HG03103 (cell line): ENCODE results near the gene GLI2.

ENCODE experiments used
- ATAC-seq: cut with Tn5 transposase; IDR thresholded peaks from one replicate; pipeline ENCODE4 v1.9.1; 2021; ENCODE audit warnings: low read depth; ENCODE audit not compliant: unreplicated experiment

Gene GLI2

DNA sequence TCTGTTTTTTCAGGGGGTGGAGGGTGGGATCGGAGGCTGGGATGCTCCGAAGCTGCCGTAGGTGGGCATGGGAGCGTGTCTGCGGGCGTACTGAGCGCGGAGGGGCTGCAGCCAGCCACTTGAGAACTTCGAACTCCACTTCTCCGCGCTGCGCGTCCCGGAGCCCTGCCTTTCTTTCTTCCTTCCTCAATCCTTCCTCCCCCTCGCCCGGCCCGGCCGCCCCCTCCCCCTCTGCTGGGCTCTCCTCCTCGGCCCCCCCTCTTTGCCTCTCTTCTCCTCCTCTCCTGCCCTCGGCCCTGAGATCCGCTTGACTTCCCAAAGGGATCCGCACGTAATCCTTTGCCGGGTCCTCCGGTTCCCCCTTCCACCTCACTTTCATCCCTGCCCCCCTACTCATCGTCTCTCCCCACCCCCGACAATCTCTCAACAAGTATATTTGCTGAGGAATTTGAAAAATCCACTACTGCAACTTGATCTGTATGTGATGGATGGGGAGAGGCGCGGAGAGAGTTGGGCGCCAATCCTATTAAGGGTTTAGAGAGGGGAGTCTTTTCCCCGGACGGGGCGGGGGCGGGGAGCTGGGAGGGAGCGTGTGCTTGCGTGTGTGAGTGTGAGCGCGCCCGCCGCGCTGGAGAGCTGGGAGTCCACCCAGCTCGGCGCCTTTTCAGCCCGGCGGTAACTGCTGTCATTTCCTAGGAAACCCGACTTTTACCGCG lies 1.1 kb downstream of the GLI2 start:
- no peak for ATAC-seq

DNA sequence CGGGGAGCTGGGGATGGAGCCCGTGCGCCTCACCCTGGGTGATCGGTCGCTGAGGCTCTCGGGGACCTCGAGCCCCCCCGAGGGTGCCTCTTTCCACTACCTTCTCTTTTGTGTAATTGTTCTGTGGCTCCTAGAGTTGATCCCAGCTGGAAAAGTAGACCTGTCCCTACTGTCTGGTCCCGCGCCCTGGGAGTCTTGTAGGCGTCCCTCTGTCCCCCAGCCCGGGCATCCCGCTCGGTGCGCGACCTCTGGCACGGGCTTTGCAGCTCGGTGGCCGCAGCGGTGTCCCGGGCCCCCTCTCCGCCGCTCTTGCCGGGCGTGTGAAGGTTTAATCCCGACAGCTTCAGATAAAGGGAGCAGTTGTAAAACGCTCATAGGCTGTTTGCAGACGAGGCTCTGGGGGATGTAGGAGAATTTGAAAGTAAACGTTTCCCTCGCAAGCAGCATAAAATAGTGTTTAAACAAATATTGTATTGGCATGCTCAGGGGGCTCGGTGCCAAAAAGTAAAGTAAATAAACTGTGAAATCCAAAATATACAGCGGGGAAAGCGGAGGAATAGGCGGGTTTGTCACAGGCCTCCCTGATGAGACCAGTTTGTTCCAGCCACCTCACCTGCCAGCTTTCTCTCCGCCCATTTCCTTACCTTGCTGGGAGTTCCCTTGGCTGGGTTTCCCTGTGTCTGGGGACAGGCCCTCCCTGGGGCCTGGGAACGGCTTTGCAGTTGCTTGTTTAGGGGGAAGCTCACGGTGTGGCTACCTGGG lies 1.9 kb downstream of the GLI2 start:
- ATAC-seq, result no peak

DNA sequence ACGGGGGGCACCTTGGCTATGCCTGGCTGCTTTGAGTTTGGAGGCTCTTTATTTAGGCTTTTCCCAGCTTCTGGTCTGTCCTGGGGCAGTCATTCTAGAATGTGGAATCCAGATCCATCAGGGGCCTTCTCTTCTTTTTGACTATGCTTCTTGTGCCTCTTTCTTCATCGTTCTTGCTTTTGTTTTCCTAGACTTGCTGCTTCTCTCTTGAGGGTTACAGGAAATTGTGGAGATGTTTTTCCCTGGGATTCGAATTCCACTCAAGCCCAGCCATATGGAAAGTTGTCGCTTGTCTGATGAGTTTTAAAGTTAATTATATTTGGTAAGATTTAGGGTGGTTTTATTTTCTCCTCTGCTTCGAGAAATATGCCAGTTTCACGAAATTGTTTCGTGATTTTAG lies 2.4 kb downstream of the GLI2 start:
- ATAC-seq, result no peak

DNA sequence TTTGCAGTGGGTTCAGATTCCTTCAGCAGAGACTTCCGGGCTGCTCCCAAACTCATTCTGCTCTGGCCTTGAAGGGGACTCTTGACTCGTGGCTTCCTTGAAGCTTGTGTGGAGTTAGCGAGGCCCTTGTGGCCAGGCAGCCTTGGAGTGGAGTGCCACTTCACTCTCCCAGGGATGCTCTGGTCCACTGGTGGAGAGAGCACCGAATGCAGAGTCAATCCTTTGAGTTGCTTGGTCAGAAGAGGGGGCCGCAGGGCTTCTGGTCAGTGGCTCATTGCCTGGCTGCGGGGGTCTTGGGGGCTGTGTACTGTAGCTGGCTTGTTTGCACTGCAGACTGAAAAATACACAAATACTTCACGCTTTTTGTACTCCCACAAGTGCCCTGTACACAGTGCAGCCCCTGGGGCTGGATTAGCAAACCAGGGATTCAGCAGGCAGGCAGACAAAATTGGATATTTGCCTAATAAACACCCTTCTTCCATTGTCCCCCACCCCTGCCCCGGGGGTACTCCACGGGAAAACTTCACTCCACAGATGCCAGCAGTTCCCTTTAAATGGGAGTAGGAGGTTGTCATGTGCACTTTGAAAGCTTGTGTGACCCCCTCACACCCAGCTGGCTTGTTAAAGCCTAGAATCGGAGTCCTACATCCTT lies 3.2 kb downstream of the GLI2 start:
- ATAC-seq, result no peak

DNA sequence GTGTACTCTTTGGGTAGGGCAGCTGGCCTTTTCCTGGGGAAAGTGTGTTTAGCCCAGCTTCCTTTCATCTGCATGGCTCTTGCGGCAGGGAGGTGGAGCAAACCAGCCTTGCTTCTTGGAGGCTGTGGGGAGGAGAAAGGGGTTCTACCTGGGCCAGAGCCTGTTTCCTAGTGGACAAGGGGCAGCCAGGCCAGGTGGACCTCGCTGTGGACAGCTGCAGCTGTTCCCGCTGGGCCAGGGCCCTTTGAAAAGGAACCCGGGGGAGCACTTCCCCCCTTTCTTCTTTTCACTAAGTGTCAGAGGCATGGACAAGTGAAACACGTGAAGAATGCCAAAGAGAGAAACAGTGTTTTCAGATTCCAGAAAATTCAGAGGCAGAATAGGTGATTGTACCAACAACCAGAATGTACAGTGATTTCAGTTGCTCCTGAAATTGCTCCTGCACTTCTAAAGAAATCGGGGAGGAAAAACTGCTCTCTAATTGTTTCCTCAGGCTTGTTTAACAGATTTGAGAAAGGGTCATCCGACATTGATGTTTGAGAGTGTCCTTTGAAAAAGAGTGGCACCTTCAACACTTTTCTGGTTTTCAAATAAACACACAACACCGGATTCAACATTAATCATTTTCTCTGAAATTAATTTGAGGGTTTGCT lies 3.9 kb downstream of the GLI2 start:
- no peak for ATAC-seq

DNA sequence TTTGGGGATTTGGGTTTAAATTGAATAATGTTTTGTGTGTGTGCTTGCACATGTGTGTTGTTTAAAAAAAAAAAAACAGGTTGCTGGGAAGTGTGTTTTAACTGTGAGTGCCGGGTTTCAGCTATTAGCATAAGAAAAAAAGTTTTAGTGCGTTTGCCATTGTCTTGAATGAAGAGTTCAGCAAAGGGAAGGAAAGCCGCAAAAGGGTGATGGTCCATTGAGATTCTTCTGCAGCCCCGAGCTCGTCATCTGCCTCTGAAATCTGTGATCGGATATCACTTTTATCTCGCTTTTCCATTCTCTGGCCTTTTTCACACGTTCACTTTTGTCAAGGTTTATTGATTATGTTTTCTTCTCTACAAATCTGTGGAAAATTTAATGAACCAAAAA lies 4.7 kb downstream of the GLI2 start:
- no peak for ATAC-seq

DNA sequence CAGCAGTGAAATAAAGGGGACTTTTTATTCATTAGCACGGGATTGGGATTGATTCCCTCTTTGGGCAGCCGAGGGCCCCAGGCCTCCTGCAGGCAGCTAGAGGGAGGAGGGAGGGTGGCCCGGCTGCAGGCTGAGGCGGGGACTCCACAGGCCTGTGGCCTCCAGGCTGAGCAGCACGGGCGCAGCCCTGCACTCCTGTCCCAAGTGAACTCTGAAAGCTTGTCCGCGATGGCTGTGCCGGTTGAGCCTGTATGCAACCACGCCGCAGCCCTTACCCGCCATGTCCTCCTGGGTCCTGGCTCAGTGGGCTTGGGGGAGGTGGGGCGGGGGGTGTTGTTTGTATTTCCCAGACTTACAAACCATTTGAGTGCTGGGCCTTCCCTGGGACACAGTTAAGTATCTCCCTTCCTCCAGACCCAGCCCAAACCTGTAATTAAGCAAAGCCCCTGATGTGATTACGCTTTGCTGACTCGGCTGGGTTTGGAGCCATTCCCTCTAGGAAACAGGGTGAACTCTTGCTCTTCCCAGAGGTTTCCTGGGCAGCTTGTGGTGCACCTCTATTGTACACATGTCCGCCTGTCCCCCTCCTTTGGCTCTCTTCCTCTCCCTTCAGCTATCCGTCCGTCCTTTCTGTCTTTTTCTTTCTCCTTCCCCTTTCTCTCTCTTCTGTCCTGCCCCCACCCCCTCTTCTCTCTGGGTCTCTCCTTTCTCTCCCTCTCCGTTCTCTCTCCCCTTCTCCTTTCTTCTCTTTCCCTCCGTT lies 5.3 kb downstream of the GLI2 start:
- ATAC-seq, result no peak

DNA sequence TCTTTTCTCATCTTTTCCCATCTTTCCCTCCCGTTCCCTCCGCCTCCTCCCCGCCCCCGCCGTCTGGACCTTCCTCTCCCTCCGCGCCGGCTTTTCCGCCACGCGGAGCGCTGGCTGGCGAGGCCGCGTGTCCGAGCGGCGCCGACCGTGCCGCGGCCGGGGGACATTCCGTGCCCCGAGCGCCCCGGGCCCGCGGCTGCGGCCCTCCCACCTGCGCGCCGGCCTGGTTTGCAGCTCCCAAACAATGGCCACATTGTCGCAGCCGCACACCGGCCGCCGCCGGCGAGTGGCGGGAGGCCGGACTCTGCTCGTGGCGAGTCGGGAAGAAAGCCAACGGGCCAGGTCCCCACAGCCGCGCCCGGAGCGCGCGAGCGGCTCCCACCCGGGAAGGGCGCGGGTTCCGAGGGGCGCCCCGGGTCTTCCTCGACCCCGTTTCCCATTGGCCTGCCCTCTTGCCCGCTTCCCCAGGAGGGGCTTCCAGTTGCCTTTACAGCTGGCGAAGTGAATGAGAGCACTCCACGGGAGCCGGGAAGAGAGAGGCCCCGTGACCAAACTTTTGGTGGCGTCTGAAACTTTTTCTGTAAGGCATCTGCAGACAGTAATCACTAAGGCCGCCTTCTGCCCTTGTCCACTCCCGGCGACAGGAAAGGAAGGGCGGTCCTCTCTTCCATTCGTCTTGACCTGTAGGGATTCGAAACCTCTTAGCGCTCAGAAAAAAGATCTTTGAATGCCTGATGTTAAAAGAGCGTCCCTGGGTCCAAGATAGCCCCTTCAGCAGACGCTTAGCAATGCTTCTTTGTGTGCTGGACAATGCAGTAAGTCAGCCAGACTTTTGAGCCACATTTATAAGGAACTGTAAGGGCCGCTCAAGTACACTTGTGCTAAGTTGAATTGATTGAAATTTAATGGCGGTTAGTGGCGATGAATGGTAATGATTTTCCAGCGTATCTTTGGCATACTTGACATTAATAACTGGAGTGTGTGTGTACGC lies 6.2 kb downstream of the GLI2 start:
- no peak for ATAC-seq

DNA sequence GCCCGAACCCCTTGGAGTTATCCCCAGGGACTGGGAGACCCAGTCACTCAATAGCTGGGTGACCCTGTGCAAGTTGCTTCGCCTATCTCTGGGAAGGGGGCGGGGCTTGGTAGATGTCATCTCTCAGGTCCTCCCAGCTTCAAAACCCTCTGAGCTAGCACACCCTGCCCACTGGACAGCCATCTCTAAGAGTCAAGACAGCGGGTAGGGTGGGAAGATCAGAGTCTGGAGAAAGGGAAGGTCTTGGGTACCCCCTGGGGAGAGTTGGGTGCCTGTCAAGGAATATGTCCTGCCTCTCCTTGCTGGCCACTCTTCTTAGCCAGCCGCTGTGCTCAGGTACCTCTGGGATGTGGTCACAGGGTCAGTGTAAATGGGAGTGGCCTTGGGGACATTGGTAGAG lies 8.0 kb downstream of the GLI2 start:
- ATAC-seq, result no peak

DNA sequence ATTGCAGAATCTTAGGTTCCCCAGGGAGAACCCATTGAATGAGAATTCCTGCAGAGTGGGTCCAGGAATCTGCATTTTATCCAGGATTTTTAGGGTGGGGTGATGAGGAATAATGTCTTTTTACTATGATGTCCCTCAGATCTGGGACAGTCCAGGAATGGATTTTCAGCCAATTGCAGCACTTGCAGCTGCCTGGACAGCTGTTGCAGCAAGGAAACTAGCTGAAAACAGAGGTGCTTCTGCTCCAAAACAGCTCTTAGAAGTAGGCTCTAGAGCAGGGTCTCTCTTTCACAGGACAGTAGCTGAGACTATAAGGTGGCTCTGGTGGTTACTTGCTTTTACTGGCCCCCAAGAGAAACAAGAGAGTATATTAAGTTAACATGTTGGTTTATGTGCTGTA lies 9.1 kb downstream of the GLI2 start:
- no peak for ATAC-seq

DNA sequence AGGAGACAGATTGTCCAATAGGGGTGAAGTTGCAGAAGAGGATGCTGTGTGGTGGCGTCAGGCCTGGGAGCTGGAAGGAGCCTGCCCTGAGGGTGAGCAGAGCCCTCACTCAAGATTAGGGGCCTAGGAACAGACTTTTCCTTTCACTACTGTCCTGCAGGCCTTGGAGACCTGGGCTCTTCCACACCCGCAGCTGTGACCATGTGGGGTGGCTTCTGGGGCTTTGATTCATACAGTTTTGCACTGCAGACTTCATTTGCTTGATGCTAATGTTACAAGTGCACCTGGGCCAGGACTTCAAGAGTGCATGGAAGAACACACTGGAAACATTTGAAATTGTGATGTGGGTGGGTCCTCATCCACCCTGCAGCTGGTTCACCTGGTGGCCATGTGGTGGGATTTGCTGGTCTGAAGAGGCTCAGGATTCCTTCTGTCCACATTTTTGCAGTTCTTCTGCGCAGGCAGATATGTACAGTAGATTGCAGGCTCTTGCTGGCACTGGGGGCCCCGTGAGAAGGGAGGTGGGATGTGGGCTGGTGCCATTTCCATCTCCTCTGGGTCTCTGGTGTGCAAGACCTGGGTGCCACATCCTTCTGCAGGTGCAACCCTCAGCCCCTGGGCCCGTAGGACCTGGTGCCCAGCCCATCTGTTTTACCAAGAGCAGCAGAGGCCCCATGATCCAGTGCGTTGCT lies 9.9 kb downstream of the GLI2 start:
- ATAC-seq, result no peak

DNA sequence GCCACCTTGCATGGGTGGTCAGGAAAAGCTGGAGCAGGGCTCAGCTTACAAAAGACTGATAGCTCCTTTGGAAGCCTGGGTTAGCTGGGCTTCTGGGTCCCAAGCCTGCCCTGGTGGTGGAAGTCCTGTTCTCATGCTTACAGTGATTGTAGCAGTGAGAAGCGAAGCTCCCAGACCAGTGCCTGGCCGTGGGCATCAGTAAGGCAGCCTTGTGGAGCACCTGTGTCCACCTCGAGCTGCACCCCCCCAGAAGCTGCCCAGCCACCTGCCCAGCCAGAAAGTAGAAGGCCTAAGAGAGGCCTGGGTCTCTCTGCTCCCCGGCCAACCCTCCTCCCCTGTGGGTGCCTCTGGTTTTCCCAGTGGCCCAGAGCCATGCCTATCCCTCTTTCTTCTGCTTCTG lies 10.5 kb downstream of the GLI2 start:
- ATAC-seq, result no peak

DNA sequence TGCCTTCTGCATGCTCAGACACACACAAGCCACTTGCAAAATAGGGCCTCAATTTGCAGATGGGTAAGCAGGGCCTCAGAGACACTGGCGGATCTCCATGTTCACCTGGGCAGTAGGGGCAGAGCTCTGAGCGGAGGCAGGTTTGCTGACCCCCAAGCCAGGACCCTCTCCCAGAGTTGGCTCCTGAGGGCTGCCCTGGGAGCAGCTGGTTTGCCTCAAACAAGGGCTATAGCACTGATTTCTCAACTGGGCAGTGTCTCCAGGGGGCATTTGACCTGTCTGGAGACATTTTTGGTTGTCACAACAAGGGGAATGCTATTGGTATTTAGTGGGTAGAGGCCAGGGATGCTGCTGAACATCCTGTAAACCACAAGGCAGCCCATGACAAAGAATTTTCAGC lies 11.6 kb downstream of the GLI2 start:
- ATAC-seq, result no peak

DNA sequence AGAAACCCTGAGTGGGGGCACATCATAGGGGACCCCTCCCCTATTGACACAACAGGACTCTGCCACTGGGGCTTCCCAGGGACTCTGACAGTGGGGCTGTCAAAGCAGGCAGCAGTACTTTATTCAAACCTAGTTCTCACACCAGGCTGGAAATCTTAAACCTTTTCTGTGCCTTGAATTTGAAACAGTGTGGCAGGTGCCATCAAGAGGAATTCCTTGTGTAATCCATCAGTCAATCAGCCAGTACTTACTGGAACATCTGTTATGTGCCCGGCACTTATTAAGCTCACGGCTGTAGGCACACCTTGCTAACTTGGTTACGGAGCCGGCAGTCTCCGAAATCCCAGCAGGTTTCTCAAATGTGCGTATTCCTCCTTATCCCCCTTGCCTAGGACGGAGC lies 12.0 kb downstream of the GLI2 start:
- no peak for ATAC-seq

DNA sequence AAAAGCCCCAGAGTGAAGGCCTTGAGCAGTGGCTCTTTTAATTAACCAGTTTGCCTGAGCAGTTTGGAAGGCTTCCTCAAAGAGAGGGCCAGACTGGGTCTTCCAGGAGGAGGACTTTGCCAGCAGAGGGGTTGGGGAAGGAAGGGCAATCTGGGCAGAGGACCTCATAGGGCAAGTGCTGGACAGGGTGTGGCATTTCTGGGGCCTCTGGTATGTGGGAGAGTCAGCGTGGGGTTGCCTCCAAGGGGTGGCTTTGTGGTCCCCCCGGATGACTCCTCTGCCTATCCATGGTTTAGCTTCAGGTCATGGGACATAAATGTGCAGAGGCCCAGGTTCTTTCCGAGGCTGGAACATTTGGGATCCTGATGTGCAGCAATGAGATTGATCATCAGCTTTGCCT lies 12.6 kb downstream of the GLI2 start:
- ATAC-seq, result no peak

DNA sequence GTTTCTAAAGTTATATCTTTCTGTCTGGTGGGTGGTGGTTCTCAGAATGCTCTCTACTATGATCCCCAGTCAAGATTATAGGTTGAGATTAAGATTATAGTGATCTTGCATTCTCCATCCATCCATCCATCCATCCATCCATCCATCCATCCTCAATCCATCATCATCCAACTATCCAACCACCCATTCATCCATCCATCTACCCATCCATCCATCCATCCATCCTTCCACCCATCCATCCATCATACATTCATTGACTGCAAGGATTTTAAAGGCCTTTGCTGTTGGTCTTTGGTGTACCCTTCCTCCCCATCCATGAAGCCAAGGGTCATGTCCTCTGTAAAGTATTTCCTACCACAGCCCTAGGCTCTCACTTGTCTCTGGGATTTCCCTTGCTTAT lies 13.1 kb downstream of the GLI2 start:
- ATAC-seq, result no peak

DNA sequence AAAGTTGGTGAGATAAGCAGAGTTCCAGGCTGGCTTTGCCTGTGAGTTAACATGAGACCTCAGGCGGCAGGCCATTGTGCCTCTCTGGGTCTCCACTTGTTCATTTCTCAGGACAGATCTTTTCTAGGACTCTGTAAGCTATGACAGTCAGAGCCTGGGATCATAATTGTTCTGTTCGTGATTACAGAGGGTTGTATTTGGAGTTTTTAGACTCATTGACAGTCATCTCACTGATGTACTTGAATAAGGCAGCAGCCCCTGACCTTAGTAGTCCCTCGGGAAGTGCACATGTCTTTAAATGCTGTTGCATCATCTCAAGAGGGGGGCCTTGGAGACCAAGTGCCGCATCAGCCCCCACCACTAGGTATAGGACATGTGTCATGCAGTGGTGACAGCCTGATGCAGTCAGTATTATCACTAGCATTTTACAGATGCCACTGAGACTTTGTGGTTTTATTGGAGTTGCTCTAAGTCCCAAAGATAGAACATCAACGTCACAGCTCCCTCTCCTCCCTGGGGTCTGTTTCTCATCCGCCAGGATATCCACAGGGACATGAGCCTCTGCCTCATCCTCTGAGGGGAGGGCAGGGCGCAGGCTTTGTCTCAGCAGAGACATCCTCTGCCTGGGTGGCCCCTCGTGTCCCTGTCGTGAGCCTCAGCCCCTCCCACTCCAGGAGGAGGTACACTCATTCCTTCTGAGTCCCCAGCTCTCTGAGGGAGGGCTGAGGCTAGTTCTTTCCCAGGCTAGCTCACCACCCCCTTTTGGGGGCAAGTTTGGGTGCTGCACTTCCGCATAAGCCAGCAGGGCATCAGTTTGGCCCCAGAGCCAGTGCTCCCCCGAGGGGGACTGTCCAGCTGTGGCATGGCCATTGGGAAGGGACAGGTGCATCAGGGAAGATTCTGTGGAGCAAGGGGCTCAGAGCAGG lies 14.1 kb downstream of the GLI2 start:
- ATAC-seq, result no peak
